ENCODE results near the gene INCENP.
"Not testable (repeated sequence)": the region's sequence is repeated elsewhere in the genome, so short reads cannot be mapped to it uniquely, and the experiment has no call there.

The INCENP gene

DNA sequence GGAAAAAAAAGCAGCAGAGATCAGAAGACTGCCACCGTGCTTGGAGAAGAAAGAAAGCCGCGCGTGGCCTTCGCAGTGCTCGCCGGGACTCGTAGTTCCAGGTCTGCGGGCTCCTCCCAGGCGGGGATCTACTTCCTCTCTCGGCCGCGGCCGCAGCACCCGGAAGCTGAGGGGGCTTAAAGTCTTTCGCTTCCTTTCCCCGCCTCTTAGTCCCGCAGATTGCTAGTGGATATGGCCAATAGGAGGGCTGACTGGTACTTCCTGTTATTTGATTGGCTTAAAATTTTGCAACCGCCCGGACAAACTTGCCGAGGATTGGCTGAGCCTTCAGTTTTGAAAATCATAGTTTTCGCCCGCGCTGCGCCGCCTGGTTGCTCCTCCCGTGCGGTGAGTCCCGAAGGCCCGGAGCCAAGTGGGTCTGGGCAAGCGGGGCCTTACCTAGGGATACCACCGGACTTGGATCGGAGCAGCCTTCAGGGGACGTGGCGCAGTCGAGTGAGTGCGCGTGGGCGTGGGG, at the start of gene INCENP:
TSS of gene INCENP (plus strand) at position 343 of the 517 bp plus-strand sequence. CDS start 4,151 bp downstream, outside the sequence.
- peak; percentile 97 for DNase-seq (ENCODE audit: low spot score)

DNA sequence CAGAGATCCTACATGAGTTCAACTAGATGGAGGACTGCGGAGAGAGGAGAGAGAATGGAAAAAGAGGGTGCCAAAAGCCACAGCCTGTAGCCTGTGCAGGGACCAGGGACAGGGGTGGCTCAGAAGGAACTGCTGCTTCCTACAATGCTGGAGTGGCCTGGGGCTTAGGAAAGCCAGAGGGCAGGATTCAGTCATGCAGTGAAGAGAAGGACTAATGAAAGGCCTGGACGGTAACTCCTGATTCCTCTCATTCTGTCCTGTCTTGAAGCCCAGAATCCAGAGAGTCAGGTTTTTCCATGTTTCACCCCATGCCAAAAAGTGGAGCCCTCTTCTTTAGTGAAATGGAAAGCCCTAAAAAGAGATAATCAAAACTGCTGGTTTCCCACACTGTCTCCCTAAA, 48.4 kb upstream of the INCENP start:
- no peak for DNase-seq (ENCODE audit: low spot score)

DNA sequence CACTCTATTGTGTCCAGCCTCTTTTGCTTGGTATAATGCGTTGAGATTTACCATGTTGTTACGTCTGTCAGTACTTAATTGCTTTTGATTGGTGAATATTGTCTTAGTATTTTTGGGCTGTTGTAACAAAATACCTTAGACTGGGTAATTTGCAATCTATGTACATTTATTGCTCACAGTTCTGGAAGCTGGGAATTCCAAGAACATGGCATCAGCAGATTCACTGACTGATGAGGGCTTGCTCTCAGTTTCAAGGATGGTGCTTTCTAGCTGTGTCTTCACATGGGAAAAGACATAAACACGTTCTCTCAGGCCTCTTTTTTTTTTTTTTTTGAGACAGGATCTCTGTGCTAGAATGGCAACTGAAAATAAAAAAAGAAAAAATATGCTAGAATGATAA, 46.7 kb upstream of the INCENP start:
- DNase-seq (ENCODE audit: low spot score), result no peak

DNA sequence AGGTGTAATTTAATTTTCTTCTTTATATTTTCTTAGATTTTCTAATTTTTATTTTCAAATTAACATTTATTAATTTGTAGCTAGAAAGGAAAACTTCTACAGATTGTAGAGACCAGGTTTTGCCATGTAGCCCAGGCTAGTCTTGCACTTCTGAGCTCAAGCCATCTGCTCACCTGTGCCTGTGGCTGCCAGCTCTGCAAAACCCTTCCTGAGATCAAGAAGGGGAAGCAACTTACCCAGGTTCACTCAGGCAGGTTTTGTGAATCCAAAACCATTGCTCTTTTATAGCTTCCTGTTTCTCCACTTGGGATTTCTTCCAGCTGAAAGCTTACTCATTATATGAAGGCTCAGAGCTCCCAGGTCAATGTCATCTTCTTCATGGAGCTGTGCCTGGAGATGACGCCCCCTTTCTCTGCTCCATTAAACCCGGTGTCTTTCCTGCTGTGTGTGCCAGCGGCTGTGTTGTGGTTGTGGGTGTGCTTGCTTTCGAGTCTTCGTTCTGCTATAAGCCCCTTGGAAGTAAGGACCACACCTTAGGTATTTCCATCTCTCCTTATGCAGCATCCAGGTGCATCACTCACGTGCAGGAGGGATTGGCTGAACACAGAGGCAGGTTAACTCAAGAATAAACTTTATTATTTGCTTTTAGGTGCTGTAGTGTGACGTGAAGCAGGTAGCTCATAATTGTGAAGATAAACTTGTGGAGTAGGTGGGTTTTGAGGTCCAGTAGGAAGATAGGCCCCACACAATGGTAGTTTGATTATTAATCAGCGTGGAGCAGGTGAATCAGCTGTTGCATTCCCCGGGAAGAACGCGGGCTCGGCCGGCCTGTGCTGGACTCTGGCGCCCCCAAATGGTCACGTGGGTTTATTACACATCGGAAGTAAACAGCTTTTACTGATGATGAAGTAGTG, 42.2 kb upstream of the INCENP start:
- peak; percentile 76 for DNase-seq (ENCODE audit: low spot score)

DNA sequence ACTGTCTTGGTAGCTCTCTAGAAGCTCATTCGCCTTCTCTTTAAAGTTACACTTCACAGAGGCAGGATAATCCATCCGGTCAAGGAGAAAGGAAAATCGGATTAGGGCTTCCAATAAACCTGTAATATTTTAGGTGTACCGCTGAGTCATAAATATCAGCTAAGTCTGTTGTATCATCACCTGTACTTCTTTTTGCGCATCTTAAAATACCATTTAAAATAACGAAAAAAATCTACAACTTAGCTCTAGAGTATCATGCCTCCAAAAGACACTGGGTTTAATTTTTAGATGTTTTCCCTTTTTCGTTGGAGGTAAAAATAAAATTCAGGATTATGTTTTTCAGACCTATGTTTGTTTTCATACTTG, 41.5 kb upstream of the INCENP start:
- no peak for DNase-seq (ENCODE audit: low spot score)

DNA sequence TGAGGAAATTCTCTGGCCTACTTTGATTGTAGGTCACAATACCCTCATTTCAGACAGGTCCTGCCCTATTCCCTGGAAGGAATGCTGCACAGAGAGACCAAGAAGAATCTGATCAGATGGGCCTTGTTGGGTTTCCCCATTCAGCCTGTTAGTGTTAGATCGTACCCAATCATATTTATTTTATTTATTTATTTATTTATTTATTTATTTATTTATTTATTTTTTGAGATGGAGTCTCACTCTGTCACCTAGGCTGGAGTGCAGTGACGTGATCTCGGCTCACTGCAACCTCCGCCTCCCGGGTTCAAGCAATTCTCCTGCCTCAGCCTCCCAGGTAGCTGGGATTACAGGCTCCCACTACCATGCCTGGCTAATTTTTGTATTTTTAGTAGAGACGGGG, 39.0 kb upstream of the INCENP start:
- not testable (repeated sequence) for DNase-seq (ENCODE audit: low spot score)

DNA sequence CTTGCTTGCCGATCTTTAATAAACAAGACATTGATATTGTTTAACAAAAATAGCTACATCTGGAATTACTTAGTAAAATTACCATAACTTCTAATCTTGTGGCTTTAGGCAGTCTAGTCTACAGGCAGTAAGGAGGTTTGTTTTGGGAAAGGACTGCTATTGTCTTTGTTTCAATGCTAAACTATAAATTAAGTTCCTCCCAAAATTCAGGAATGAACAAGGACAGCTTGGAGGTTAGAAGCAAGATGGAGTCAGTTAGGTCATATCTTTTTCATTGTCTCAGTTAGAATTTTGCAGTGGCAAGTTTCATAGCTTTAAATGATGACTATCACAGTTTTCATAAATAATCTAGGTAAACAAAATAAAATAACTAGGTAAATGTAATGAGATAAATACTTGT, 36.1 kb upstream of the INCENP start:
- DNase-seq (ENCODE audit: low spot score), result no peak

DNA sequence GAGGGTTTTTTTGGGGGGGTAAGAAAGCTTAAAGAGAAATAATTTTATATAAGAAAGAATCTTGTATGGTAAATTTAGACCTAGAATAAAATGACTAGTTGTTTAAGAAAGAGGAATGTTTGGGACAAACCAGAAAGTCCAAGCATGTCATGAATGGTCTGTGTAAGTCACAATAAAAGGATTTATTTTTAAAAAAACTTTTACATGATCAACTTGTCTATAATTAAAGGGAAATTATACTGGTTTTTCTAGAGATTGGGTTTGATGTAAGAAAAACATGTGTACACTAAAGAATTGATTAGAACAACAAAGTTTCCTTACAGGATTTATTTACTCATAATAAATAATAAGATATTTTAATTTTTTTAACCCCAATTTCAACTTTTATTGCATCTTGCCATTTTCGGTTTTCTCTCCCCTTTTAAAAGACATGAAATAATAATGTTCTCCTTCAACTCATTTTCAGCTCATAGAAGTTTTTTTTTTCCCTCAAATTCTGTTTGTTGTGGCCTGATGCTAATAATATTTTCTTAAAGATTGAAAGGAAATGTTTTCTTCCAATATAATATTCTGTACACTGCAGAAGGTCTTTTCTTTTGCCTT, 35.4 kb upstream of the INCENP start:
- DNase-seq (ENCODE audit: low spot score), result no peak

DNA sequence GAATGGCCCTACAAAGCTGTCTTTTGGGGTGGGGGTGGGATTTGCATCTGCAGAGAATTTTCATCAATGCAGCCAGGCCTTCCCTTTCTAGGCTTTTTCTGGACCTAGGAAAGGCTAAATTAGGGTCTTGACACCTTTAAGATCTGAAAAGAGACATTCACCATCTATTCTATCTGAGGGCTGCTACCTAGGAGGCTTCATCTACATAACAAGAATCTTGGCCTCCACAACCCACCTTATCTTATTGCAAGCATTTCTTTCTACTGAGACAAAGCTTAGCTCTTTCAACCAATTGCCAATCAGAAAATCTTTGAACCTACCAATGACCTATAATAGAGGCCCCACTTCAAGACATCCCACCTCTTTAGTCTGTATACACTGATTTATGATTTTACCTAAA, 20.7 kb upstream of the INCENP start:
- no peak for DNase-seq (ENCODE audit: low spot score)

DNA sequence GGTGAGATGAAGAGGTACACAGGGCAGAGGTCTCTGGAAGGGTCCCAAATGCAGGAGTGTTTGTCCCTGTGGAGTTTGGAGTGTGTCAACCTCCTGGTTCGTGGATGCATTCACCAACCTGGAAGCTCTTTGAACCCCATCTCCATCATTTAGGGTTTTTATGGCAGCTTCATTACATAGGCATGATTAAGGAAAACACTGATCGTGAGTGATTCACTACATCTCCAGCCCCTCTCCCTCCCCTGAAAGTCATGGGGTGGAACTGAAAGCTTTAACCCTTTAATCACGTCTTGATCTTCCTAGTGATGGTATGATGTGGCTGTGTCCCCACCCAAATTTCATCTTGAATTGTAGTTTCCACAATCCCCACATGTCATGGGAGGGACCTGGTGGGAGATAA, 19.8 kb upstream of the INCENP start:
- no peak for DNase-seq (ENCODE audit: low spot score)

DNA sequence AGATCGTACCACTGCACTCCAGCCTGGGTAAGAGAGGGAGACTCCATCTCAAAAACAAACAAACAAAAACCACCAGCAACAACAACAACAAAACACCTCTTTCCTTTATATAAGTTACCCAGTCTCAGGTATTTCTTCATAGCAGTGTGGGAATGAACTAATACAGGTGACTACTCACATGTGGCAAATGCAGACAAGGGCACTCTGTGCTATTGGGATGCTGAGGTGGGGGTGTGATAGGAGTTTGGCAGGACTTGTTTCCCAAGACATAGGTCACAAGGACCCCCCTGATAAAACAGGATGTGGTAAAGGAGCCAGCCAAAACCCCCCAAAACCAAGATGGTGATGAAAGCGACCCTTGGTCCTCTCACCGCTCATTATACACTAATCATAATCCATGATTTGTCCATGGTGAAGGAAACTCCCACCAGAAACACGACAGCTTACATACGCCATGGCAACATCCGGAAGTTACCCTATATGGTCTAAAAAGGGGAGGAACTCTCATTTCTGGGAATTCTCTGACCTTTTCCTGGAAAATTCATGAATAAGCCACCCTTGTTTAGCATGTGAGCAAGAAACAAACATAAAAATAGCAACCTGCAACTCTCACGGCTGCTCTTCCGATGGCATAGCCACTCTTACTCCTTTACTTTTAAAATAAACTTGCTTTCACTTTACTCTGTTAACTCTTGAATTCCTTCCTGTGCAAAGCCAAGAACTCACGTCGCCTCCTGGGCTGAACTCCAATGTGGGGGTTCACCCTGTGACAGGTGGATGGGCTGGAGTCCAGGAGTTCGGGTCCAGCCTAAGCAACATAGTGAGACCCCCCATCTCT, 18.8 kb upstream of the INCENP start:
- DNase-seq (ENCODE audit: low spot score), result no peak

DNA sequence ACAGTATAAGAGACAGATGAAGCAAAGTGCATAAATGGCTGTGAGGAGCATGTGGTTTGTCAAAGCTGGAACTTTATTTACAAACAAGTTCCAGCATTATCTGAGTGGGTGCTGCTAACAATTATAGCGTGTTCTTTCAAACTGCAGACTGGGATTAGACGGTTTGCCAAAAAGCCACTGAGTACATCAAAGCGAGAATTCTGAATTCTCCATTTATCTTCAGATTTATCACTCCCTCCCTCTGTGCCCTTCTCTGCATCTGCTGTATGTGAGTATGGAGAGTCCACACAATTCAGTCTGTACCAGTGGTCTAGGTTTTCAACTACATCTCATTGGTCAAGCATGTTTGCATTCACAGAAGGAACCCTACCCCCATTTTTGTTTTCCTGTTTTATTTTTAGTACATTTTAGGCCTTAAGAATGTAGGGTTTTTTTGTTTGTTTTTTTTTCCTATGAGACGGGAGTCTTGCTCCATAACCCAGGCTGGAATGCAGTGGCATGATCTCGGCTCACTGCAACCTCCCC, 18.1 kb upstream of the INCENP start:
- no peak for DNase-seq (ENCODE audit: low spot score)

DNA sequence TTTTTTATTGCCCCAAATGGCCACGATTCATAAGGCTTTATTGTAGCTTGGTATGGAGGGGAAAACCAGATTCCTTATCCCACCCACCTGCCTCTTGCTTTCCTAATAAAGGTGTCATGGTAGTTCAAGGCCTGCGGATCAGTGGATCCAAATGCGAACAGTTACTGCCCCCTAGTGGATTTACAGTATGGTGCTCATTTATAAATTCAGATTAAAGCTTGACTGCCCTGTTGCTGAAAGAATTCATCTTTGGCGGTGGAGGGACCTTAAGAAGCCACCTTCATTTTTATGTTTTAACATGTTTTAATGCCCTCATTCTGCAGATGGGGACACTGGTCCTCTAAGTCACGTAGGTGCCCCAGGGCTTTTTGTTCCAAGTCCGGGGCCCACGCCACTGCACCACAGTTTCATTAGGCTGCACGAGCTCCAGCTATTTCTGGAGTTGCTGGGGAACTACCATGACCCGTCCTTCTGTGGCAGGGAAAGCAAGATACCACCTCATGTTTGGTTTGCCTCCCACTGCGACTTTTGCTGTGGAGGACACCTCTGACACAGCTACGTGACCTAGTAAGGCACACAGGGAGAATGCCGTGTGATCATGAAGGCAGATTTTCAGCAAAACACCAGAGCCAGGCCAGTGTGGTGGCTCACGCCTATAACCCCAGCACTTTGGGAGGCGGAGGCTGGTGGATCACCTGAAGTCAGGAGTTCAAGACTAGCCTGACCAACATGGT, 15.6 kb upstream of the INCENP start:
- DNase-seq (ENCODE audit: low spot score), result peak; percentile 64

DNA sequence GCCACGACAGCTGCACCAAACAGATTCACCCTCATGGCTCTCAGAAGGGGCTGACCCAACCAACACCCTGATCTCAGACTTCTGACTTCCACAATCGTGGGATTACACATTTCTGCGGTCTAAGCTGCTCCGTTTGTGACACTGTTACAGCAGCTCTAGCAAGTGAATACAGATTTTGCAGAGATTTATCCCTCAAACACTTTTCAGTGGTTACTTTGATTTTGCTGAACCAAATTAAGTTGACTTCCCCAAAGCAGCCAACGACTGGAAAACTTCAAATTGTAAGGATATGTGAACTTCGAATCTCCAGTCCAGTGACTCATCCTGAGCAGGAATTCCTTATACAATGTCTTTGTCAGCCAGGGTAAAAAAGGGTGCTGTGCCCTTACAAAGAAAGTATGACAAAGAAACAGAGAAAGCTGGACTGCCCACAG, 14.8 kb upstream of the INCENP start:
- DNase-seq (ENCODE audit: low spot score), result no peak

DNA sequence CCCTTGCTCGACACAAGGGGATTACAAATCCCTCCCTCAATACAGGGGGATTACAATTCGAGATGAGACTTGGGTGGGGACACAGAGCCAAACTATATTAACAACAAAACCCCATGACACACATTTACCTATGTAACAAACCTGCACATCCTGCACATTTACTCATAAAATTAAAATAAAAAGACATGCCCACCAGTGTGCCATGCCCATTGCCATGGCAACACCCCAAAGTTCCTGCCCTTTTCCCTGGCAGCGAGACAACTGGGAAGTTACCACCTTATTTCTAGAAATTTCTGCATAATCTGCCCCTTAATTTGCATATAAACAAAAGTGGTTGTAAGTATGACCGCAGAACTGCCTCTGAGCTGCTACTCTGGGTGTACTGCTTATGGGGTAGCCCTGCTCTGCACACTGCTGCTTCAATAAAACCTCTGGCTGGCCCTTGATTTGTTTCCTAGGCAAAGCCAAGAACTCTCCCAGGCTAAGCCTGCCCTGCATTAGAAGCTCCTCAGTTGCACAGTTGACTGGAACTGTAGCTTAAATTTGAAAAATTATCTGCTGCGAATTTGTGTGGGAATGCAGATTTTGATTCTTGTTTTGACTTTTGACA, 8.6 kb upstream of the INCENP start:
- DNase-seq (ENCODE audit: low spot score), result no peak

DNA sequence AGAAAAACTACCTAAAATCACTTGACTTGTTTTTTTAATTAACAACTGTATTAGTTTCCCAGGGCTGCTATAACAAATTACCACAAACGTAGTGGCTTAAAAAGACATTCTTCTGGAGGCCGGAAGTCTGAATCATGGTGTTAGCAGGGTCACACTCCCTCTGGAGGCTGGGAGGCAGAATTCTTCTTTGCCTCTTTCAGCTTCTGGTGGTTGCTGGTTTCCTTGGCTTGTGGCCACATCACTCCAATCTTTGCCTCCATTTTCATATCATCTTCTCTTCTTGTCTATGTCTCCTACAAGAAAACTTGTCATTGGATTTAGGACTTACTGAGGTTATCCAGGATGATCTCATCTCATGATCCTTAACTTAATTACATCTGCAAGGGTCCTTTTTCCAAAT, 7.4 kb upstream of the INCENP start:
- no peak for DNase-seq (ENCODE audit: low spot score)

DNA sequence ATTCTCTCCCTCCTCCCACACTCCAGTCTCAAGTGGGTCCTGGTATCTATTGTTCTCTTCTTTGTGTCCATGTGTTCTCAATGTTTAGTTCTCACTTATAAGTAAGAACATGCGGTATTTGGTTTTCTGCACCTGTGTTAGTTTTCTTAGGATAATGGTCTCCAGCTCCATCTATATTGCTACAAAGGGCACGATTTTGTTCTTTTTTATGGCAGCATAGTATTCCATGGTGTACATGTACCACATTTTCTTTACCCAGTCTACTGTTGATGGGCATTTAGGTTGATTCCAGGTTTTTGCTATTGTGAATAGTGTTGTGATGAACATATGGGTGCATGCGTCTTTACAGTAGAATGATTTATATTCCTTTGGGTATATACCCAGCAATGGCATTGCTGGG, 4.2 kb upstream of the INCENP start:
- no peak for DNase-seq (ENCODE audit: low spot score)

DNA sequence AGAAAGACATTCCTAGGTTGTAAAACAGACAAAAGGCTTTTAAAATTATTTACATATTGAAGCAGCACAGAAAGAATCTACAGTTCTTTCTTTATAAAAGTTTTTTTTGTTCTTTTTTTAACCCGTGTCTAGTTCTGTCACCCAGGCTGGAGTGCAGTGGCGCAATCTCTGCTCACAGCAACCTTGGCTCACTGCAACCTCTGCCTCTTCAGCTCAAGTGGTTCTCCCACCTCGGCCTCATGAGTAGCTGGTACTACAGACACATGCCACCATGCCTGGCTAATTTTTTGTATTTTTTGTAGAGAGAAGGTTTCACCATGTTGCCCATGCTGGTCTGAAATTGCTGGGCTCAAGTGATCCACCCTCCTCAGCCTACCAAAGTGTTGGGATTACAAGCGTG, 3.8 kb upstream of the INCENP start:
- no peak for DNase-seq (ENCODE audit: low spot score)

DNA sequence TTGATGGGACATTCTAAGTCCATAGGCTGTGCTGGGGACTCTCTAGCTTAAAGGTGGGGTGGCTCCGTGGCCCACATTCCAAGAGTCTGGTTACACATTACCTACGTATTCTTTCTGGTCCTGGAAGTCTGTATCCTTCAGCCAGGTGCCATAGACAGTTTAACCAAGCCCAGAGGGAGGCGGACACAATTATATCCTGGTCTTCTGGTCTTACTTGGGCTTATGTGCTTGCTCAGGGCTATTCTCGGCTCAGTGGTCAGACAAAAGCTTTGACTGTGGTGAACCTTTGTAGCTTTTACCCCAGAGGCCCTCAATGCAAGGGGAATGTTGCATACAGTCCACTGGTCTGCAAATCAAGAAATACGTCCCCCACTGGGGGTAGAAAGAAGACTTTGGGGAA, 3.4 kb upstream of the INCENP start:
- no peak for DNase-seq (ENCODE audit: low spot score)

DNA sequence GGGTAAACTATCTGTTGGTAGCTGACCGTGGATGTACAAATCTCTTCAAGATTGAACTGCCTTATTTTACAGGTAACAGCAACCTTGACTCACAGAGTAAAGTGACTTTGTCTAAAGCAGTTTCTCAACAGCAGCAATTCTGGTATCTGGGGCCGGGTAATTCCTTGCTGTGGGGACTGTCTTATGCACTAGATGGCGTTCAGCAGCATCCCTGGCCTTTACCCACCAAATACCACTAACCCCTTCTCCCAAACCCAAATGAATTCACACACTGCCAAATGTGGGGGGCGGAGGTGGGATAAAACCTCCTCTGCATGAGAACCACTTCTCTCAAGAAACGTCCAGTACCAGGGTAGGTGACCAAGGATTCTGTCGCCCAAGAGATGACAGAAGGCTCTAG, 1.7 kb upstream of the INCENP start:
- no peak for DNase-seq (ENCODE audit: low spot score)
